ENCODE results near the gene PCDHGA4. TPM values are rescaled to one million over a fixed set of nuclear protein-coding genes. Genes with fewer than 3 reads are reported as not detected.

The PCDHGA4 gene
- total and polyA plus RNA-seq, 2 of the 13 experiments (the other 11 are each of a cell fraction or from before 2014, with no cell fraction given): 0.49 to 0.58 TPM

DNA sequence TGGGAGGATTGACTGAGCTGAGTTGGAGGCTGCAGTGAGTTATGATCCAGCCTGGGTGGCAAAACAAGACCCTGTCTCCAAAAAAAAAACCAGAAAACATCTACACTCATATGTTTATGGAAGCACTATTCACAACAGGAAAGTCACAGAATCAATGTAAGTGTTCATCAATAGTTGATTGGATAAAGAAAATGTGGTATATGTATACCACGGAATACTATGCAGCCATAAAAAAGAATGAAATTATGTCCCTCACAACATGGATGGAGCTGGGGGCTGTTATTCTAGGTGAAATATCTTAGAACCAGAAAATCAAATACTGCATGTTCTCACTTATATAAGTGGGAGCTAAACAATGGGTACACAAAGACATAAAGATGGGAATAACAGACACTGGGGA, 48.2 kb upstream of the PCDHGA4 start:
- 26% methylated on average over 1 of the region's 1 CpG for WGBS (ENCODE audit: low lambda C conversion rate)
- CTCF ChIA-PET (ENCODE audit: low intra/inter-chr PET ratio, low total read pairs): no interaction called here
- intact Hi-C loops (cut with micrococcal nuclease; ENCODE audit: unreplicated experiment): no loop called here
- POLR2A ChIA-PET: no interaction called here
- TF ChIP-seq, protein P1, sequence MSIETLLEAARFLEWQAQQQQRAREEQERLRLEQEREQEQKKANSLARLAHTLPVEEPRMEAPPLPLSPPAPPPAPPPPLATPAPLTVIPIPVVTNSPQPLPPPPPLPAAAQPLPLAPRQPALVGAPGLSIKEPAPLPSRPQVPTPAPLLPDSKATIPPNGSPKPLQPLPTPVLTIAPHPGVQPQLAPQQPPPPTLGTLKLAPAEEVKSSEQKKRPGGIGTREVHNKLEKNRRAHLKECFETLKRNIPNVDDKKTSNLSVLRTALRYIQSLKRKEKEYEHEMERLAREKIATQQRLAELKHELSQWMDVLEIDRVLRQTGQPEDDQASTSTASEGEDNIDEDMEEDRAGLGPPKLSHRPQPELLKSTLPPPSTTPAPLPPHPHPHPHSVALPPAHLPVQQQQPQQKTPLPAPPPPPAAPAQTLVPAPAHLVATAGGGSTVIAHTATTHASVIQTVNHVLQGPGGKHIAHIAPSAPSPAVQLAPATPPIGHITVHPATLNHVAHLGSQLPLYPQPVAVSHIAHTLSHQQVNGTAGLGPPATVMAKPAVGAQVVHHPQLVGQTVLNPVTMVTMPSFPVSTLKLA (IDR thresholded peaks at IDR 0.05): no peak
- TF ChIP-seq ZNF251 (CRISPR knock-in tag; IDR thresholded peaks at IDR 0.05): no peak
- TF ChIP-seq ADNP (CRISPR knock-in tag; IDR thresholded peaks at IDR 0.05): no peak
- no peak for TF ChIP-seq HNRNPUL1 (IDR thresholded peaks at IDR 0.05; ENCODE audit: low read depth, low read length)
- TF ChIP-seq PCBP1 (IDR thresholded peaks at IDR 0.05; ENCODE audit: borderline replicate concordance, low read depth, low read length): no peak
- no peak for TF ChIP-seq RBFOX2 (IDR thresholded peaks at IDR 0.05; ENCODE audit: low read depth, low read length)
- TF ChIP-seq, protein P2, sequence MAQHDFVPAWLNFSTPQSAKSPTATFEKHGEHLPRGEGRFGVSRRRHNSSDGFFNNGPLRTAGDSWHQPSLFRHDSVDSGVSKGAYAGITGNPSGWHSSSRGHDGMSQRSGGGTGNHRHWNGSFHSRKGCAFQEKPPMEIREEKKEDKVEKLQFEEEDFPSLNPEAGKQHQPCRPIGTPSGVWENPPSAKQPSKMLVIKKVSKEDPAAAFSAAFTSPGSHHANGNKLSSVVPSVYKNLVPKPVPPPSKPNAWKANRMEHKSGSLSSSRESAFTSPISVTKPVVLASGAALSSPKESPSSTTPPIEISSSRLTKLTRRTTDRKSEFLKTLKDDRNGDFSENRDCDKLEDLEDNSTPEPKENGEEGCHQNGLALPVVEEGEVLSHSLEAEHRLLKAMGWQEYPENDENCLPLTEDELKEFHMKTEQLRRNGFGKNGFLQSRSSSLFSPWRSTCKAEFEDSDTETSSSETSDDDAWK (CRISPR knock-in tag; IDR thresholded peaks at IDR 0.05): no peak
- no peak for TF ChIP-seq ZNF225 (CRISPR knock-in tag; IDR thresholded peaks at IDR 0.05)
- no peak for TF ChIP-seq ZBTB20 (CRISPR knock-in tag; IDR thresholded peaks at IDR 0.05; ENCODE audit: borderline replicate concordance, low read depth)
- TF ChIP-seq ZNF607 (CRISPR knock-in tag; IDR thresholded peaks at IDR 0.05; ENCODE audit: borderline replicate concordance): no peak
- no peak for TF ChIP-seq HOMEZ (CRISPR knock-in tag; IDR thresholded peaks at IDR 0.05; ENCODE audit: low read depth)
- TF ChIP-seq KMT2A (CRISPR knock-in tag; IDR thresholded peaks at IDR 0.05): no peak
- Histone ChIP-seq H3K27ac (ENCODE audit: extremely low read length, insufficient read depth, low read length) (no peak overlapping the region), H3K36me3 (replicated peaks in 1 of 2; ENCODE audit: control insufficient read depth in 1 of 2, insufficient read depth in 2 of 2, low read length in 2 of 2) (no peaks in the 10 kb centered on the region), H3K4me3 (replicated peaks in 1 of 3; ENCODE audit: insufficient read depth in 1 of 3, low read depth in 2 of 3, low read length in 3 of 3) (no peak overlapping the region), H3K4me1 (ENCODE audit: insufficient read depth, low read length) (no peaks in the 10 kb centered on the region), H4K20me1 (ENCODE audit: insufficient read depth, low read length) (no peaks in the 10 kb centered on the region), H3K9ac (ENCODE audit: insufficient read depth, low read depth, low read length) (no peak overlapping the region), H3K9me3 (ENCODE audit: low read length) (peaks cover 46% of the 10 kb centered on the region), H3K4me2 (ENCODE audit: low read depth, low read length) (no peak overlapping the region), H3K79me2 (ENCODE audit: insufficient read depth, low read length) (no peaks in the 10 kb centered on the region), H2AFZ (ENCODE audit: low read length) (no peak overlapping the region), H3K27me3 (ENCODE audit: control insufficient read depth in 1 of 2, insufficient read depth in 2 of 2, low read length in 2 of 2) (no peaks in the 10 kb centered on the region)
- DNase-seq (ENCODE audit: low spot score): no peak
- in situ Hi-C loops (cut with HindIII; ENCODE audit: extremely low pct_ligation_motif_present, low pct_unique_long_range_greater_than_20kb): no loop called here
- ATAC-seq: no peak
- no TSS peak for BruUV-seq (replicated peaks)
- no peak for FAIRE-seq

Measured in HepG2 (cell line).